Lower leg skin (tissue), 3 donors: ENCODE measurements around the gene C14orf93.

Source experiments
- POLR2A ChIP-seq, 2 donors: fragments of 450-650 bp; IDR thresholded peaks; one replicate each; pipeline ENCODE4 v1.6.1; 2016 to 2017; ENCODE audit warnings: antibody characterized with exemption in 2 of 2, mild to moderate bottlenecking in 1 of 2, moderate library complexity in 1 of 2
- TF ChIP-seq, protein P1 (sequence below), 3 donors: fragments of 450-650 bp; IDR thresholded peaks; one replicate each; pipeline ENCODE4 v1.5.1; 2016; ENCODE audit warnings: antibody characterized with exemption in 3 of 3, mild to moderate bottlenecking in 3 of 3, moderate library complexity in 2 of 3

DNA sequence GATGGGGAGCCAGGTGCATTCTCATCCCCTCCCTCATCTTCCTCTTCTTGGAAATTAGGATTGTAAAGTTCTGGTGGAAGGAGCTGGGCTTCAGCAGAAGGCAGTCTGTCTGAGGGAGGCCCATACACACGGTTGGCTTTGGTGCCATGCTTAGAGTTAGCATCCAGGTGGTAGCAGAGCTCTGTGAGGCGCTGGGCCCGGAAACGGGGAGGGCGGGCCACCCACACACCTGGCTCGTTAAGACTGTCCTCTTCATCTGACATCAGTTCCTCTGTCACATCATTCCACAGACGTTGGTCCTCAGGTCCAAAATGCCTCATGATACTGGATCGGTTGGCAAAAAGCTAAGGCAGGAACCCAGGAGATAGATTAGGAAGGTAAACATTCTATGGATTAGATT is 22.7 kb downstream of the C14orf93 start:
- TF ChIP-seq, protein P1, sequence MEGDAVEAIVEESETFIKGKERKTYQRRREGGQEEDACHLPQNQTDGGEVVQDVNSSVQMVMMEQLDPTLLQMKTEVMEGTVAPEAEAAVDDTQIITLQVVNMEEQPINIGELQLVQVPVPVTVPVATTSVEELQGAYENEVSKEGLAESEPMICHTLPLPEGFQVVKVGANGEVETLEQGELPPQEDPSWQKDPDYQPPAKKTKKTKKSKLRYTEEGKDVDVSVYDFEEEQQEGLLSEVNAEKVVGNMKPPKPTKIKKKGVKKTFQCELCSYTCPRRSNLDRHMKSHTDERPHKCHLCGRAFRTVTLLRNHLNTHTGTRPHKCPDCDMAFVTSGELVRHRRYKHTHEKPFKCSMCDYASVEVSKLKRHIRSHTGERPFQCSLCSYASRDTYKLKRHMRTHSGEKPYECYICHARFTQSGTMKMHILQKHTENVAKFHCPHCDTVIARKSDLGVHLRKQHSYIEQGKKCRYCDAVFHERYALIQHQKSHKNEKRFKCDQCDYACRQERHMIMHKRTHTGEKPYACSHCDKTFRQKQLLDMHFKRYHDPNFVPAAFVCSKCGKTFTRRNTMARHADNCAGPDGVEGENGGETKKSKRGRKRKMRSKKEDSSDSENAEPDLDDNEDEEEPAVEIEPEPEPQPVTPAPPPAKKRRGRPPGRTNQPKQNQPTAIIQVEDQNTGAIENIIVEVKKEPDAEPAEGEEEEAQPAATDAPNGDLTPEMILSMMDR (IDR thresholded peaks at IDR 0.05) = no peak
- no peak for TF ChIP-seq POLR2A (IDR thresholded peaks at IDR 0.05)
